HL-60 (cell line): ENCODE measurements around the gene NEUROD1.

ENCODE experiments used
- GABPA ChIP-seq: IDR thresholded peaks from 2 replicates; pipeline ENCODE4 v1.6.1; 2012; ENCODE audit warnings: low read depth
- POLR2AphosphoS5 ChIP-seq: IDR thresholded peaks from 2 replicates; pipeline ENCODE4 v1.6.1; 2012; ENCODE audit warnings: low read depth
- TF ChIP-seq, protein P1 (sequence below): IDR thresholded peaks from one replicate; pipeline ENCODE4 v1.5.1; 2011; ENCODE audit warnings: low read length, control low read depth, inconsistent platforms; ENCODE audit not compliant: insufficient read depth
- TF ChIP-seq, protein P2 (sequence below): IDR thresholded peaks from 2 replicates; pipeline ENCODE4 v1.6.1; 2012; ENCODE audit warnings: low read depth; ENCODE audit not compliant: insufficient replicate concordance

- TF ChIP-seq, protein P1, sequence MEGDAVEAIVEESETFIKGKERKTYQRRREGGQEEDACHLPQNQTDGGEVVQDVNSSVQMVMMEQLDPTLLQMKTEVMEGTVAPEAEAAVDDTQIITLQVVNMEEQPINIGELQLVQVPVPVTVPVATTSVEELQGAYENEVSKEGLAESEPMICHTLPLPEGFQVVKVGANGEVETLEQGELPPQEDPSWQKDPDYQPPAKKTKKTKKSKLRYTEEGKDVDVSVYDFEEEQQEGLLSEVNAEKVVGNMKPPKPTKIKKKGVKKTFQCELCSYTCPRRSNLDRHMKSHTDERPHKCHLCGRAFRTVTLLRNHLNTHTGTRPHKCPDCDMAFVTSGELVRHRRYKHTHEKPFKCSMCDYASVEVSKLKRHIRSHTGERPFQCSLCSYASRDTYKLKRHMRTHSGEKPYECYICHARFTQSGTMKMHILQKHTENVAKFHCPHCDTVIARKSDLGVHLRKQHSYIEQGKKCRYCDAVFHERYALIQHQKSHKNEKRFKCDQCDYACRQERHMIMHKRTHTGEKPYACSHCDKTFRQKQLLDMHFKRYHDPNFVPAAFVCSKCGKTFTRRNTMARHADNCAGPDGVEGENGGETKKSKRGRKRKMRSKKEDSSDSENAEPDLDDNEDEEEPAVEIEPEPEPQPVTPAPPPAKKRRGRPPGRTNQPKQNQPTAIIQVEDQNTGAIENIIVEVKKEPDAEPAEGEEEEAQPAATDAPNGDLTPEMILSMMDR = no peak
- TF ChIP-seq, protein P2, sequence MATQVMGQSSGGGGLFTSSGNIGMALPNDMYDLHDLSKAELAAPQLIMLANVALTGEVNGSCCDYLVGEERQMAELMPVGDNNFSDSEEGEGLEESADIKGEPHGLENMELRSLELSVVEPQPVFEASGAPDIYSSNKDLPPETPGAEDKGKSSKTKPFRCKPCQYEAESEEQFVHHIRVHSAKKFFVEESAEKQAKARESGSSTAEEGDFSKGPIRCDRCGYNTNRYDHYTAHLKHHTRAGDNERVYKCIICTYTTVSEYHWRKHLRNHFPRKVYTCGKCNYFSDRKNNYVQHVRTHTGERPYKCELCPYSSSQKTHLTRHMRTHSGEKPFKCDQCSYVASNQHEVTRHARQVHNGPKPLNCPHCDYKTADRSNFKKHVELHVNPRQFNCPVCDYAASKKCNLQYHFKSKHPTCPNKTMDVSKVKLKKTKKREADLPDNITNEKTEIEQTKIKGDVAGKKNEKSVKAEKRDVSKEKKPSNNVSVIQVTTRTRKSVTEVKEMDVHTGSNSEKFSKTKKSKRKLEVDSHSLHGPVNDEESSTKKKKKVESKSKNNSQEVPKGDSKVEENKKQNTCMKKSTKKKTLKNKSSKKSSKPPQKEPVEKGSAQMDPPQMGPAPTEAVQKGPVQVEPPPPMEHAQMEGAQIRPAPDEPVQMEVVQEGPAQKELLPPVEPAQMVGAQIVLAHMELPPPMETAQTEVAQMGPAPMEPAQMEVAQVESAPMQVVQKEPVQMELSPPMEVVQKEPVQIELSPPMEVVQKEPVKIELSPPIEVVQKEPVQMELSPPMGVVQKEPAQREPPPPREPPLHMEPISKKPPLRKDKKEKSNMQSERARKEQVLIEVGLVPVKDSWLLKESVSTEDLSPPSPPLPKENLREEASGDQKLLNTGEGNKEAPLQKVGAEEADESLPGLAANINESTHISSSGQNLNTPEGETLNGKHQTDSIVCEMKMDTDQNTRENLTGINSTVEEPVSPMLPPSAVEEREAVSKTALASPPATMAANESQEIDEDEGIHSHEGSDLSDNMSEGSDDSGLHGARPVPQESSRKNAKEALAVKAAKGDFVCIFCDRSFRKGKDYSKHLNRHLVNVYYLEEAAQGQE = no peak
- no peak for TF ChIP-seq POLR2AphosphoS5
- TF ChIP-seq GABPA = no peak
Observed at GRCh38 chr2:181694271-181694670, 14.0 kb upstream of the NEUROD1 start.
